ENCODE results near the gene NSG1. TPM values are rescaled to one million over a fixed set of nuclear protein-coding genes. Genes with fewer than 3 reads are reported as not detected.

NSG1 gene
- total RNA-seq, 1 donor, result not detected

DNA sequence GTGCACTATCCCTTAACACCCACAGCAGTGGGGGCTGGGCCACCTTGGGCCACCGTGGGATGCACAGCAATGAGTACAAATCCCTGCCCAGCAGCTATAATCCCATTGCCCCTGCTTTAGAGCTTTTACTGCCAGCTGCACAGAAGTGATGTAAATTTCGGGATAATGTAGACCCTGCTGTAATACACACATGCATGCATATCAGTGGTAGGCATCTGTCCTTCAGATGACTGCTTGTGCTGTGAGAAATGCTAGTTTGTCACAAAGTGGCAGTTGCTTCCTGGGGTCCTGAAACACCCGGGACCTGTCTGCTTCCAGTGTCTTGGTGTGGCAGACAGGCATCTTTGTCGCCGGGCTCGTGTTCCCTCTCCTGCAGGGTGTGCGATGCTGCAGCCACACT, 14.1 kb downstream of the NSG1 start:
- H3K4me1 ChIP-seq (ENCODE audit: insufficient read depth, low read length), result no peaks in the 10 kb centered on the region
- TF ChIP-seq, protein P1, sequence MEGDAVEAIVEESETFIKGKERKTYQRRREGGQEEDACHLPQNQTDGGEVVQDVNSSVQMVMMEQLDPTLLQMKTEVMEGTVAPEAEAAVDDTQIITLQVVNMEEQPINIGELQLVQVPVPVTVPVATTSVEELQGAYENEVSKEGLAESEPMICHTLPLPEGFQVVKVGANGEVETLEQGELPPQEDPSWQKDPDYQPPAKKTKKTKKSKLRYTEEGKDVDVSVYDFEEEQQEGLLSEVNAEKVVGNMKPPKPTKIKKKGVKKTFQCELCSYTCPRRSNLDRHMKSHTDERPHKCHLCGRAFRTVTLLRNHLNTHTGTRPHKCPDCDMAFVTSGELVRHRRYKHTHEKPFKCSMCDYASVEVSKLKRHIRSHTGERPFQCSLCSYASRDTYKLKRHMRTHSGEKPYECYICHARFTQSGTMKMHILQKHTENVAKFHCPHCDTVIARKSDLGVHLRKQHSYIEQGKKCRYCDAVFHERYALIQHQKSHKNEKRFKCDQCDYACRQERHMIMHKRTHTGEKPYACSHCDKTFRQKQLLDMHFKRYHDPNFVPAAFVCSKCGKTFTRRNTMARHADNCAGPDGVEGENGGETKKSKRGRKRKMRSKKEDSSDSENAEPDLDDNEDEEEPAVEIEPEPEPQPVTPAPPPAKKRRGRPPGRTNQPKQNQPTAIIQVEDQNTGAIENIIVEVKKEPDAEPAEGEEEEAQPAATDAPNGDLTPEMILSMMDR (IDR thresholded peaks at IDR 0.05; ENCODE audit: extremely low read depth, low read depth, low read length), result no peak
- no peaks in the 10 kb centered on the region for H3K79me2 ChIP-seq (ENCODE audit: insufficient read depth, low read length)
- DNase-seq (ENCODE audit: insufficient read length, low spot score, missing footprints), result peak; percentile 44
- H3K27me3 ChIP-seq (ENCODE audit: insufficient read depth, low read length), result peaks cover 17% of the 10 kb centered on the region
- H3K9me3 ChIP-seq (ENCODE audit: low read depth, low read length), result no peaks in the 10 kb centered on the region
- no peak overlapping the region for H3K4me3 ChIP-seq (ENCODE audit: insufficient read depth, low read length)
- H3K27ac ChIP-seq (ENCODE audit: low read depth, low read length), result no peak overlapping the region
- H3K36me3 ChIP-seq (ENCODE audit: insufficient read depth, low read length), result no peaks in the 10 kb centered on the region
- no peaks in the 10 kb centered on the region for H4K20me1 ChIP-seq (ENCODE audit: insufficient read depth, low read length)
- no peak overlapping the region for H2AFZ ChIP-seq (ENCODE audit: low read length)
- no peak overlapping the region for H3K4me2 ChIP-seq (ENCODE audit: insufficient read depth, low read length)

DNA sequence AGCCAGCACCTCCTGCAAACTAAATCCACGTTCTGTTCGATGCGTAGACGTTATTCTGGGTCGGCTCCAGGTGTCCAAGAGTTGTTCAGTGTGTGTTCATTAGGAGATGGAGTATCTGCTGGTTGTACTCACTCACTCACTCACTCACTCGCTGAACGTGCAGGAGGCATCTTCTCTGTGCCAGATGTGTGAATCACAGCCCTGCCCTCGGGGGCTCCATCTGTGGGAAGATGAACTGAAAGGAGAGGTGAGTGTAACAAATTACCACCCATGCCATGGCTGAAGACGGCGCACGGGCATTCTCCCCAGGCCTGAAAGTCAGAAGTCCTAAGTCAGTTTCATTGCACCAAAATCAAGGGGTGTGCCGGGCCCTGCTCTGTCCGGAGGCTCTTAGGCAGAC, 16.1 kb downstream of the NSG1 start:
- Histone ChIP-seq H4K20me1 (ENCODE audit: insufficient read depth, low read length) (no peaks in the 10 kb centered on the region), H2AFZ (ENCODE audit: low read length) (no peak overlapping the region), H3K4me3 (ENCODE audit: insufficient read depth, low read length) (no peak overlapping the region), H3K4me2 (ENCODE audit: insufficient read depth, low read length) (no peak overlapping the region), H3K9me3 (ENCODE audit: low read depth, low read length) (no peaks in the 10 kb centered on the region), H3K36me3 (ENCODE audit: insufficient read depth, low read length) (no peaks in the 10 kb centered on the region), H3K27ac (ENCODE audit: low read depth, low read length) (no peak overlapping the region), H3K4me1 (ENCODE audit: insufficient read depth, low read length) (no peaks in the 10 kb centered on the region), H3K27me3 (ENCODE audit: insufficient read depth, low read length) (peaks cover 8% of the 10 kb centered on the region), H3K79me2 (ENCODE audit: insufficient read depth, low read length) (no peaks in the 10 kb centered on the region)
- TF ChIP-seq, protein P1 (IDR thresholded peaks at IDR 0.05; ENCODE audit: extremely low read depth, low read depth, low read length), result no peak
- DNase-seq (ENCODE audit: insufficient read length, low spot score, missing footprints), result peak; percentile 73

DNA sequence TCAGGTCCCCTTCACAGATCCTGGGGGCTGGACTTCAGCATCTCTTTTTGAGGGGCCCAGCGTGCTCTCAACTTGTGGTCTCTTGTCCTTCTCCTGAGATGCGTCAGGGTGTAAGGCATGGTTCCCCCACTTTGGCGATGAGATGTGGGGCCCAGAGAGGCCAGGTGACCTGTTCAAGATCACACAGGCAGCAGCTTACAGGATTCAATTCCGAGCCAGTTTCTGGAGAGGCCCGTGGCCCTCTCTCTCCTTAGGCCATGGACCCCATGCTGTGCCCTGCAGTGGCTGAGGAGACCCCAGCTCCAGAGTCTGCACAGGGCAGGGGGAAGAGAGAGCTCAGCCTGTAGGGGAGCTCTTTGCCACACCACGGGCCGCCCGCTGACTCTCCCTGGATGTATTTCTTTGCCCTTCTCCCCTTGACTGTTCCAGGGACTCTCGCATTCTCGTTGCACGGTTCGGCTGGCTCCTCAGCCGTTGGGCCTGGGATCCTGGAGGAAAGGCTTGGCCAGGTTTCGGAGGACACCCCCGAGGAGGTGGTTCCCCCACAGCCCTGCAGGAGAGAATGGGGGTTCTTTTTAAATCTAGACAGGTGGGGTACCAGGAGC, 18.6 kb downstream of the NSG1 start:
- Histone ChIP-seq H3K4me1 (ENCODE audit: insufficient read depth, low read length) (no peaks in the 10 kb centered on the region), H3K4me2 (ENCODE audit: insufficient read depth, low read length) (no peak overlapping the region), H4K20me1 (ENCODE audit: insufficient read depth, low read length) (no peaks in the 10 kb centered on the region), H3K36me3 (ENCODE audit: insufficient read depth, low read length) (no peaks in the 10 kb centered on the region), H3K9me3 (ENCODE audit: low read depth, low read length) (no peaks in the 10 kb centered on the region), H3K27ac (ENCODE audit: low read depth, low read length) (no peak overlapping the region), H2AFZ (ENCODE audit: low read length) (no peak overlapping the region), H3K4me3 (ENCODE audit: insufficient read depth, low read length) (no peak overlapping the region), H3K27me3 (ENCODE audit: insufficient read depth, low read length) (peaks cover 11% of the 10 kb centered on the region), H3K79me2 (ENCODE audit: insufficient read depth, low read length) (no peaks in the 10 kb centered on the region)
- TF ChIP-seq, protein P1 (IDR thresholded peaks at IDR 0.05; ENCODE audit: extremely low read depth, low read depth, low read length), result no peak
- DNase-seq (ENCODE audit: insufficient read length, low spot score, missing footprints), result peak; percentile 62

DNA sequence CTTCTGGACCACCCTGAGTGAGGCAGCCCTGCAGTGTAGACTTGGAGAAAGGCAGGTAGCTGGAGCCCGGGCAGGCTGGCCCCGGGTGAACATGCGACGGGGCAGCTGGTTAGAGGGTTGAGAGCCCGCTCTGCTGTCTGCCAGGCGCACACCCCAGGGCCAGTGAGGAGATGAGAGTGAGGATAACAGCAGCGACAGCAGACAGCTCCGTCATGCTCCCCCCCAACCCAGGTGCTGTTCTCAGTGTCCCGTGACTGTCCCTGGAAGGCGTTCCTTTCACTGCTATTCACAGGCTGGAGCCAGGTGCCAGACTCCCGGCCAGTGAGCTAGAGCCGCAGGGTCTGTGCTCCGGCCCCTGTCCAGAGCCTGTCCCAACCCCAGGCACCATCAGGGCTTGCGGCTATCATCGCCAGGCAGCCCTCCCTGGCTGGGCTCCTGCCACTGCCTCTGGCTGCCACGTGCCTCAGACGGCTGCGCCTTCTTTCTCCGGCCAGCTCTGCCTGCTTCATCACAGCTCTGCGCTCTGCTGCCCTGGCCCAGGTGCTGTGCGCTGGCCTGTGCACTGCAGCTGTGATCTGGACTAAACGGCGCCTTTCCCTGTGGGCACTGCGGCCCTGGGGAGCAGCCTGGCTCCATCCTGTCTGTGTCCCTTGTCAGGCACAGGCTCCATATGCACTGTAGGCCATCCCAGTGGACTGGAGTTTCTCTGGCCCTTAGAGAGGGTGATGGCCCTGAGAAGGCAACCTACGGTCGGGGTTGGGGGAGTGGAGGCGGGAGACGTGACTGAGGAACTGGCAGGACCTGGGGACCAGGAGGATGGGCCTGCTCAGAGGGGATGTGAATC, 19.8 kb downstream of the NSG1 start:
- peak; percentile 56 for DNase-seq (ENCODE audit: insufficient read length, low spot score, missing footprints)
- Histone ChIP-seq H3K4me1 (ENCODE audit: insufficient read depth, low read length) (no peaks in the 10 kb centered on the region), H4K20me1 (ENCODE audit: insufficient read depth, low read length) (no peaks in the 10 kb centered on the region), H3K36me3 (ENCODE audit: insufficient read depth, low read length) (no peaks in the 10 kb centered on the region), H2AFZ (ENCODE audit: low read length) (no peak overlapping the region), H3K27me3 (ENCODE audit: insufficient read depth, low read length) (peaks cover 6% of the 10 kb centered on the region), H3K9me3 (ENCODE audit: low read depth, low read length) (no peaks in the 10 kb centered on the region), H3K4me2 (ENCODE audit: insufficient read depth, low read length) (no peak overlapping the region), H3K27ac (ENCODE audit: low read depth, low read length) (no peak overlapping the region), H3K4me3 (ENCODE audit: insufficient read depth, low read length) (no peak overlapping the region), H3K79me2 (ENCODE audit: insufficient read depth, low read length) (no peaks in the 10 kb centered on the region)
- TF ChIP-seq, protein P1 (IDR thresholded peaks at IDR 0.05; ENCODE audit: extremely low read depth, low read depth, low read length), result no peak

Data from osteoblast (primary cell).